GM21737 (cell line): ENCODE measurements around the gene CLDND1.
A peak's percentile ranks its signal among the peaks of the same experiment; 100 is the strongest.

ENCODE experiments used
- ATAC-seq: cut with Tn5 transposase; IDR thresholded peaks from one replicate; pipeline ENCODE4 v1.9.1; 2021; ENCODE audit warnings: mild to moderate bottlenecking, moderate library complexity; ENCODE audit not compliant: unreplicated experiment

Gene CLDND1

GRCh38 chr3:98521897-98522543 is 682 bp downstream of the CLDND1 start:
- peak; percentile 26 for ATAC-seq

DNA sequence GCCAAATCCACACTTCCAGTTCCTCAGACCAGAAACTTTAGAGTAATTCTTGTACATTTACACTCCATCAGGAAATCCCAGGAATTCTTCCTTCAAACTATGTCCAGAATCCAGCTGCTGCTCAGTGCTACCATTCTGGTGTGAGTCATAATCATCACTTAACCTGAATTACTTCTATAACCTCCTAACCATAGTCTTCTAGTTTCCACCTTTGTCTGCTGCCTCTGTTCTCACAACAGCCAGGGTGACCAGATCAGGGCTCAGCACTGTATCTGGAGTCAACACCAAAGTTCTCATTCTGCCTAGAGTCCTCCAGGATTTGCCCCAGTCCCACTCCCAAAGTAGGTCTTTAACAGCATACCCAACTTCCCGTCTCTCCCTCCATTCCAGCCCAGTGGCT is 3.4 kb downstream of the CLDND1 start:
- ATAC-seq: no peak

GRCh38 chr3:98518816-98519215 is 3.9 kb downstream of the CLDND1 start:
- no peak for ATAC-seq

DNA sequence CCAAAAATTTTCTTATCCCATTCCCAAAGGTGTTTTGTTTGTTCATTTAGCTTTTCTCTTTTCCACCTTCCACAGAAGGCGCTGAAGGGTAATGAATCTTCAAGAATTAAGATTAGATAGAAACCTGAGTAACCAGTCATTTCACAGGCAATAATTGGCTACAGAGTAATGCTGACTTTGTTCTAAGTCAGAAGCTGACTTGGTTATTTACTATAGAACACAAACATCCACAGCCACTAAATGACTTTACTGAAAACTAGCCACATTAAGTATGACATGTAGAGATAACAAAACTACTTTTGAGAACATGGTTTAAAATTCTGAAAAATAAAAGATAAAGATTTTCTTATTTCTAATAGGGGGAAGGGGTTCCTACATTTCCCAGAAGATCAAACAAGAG is 7.8 kb downstream of the CLDND1 start:
- no peak for ATAC-seq

GRCh38 chr3:98513736-98514135 is 9.0 kb downstream of the CLDND1 start:
- no peak for ATAC-seq

- ATAC-seq: no peak
Measured at GRCh38 chr3:98513091-98513511, 9.6 kb downstream of the CLDND1 start.

- no peak for ATAC-seq
Measured at GRCh38 chr3:98512576-98512975, 10.1 kb downstream of the CLDND1 start.

- no peak for ATAC-seq
Measured at GRCh38 chr3:98508582-98508981, 14.1 kb downstream of the CLDND1 start.

DNA sequence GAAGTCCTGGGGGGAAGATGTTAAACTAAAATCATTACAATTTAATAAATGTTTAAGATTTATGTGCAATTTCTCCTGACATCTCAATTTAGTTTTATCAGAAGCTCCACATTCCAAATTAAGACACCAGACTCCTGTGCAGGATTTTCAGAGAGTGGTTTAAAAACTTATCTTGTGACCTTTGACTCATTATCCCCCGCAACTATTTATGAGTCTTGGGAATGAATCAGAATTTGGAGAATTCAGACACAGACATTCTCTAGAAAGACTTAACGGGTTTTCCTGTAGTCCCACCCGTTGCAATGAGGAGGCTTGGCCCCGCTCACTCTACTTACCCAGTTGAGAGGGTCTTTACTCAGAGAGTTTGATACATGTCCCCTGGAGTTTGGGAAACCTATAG is 18.2 kb downstream of the CLDND1 start:
- no peak for ATAC-seq

DNA sequence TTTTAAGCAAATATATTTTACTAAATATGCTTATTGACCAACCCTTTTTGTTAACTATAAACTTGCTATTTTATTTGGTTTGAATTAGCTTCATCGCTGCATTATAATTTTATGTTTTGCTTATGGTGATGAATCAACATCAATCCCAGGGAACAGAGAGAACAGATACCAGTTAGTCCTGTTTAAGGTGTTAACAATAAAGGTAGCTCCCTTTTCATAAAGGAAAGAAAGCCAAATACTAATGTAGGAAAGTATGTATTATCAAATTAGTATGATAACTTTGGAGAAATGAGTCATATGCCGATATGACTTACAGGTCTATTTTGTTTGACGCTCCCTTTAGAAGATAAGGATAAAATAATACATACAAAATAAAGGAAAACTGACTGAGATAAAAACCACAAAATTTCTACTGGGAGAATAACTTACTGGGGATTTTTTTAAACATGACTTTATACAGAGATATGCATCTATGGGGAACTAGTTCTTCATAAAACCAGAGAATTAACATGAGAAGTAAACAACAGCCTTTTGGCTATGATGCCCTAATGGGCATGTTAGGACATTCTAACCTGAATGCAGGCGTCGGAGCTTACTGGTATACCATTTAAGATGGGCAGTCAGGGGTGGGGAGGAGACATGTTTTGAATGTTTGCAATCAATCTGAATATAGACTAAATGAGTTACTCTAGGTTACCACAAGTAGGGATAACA is 20.7 kb downstream of the CLDND1 start:
- no peak for ATAC-seq

- no peak for ATAC-seq
Measured at GRCh38 chr3:98501270-98501669, 21.4 kb downstream of the CLDND1 start.

- ATAC-seq: no peak
Measured at GRCh38 chr3:98500019-98500418, 22.7 kb downstream of the CLDND1 start.

- no peak for ATAC-seq
Measured at GRCh38 chr3:98497381-98497780, 25.3 kb downstream of the CLDND1 start, which contains the start of gene OR5K2. Gene OR5K2 (plus strand): TSS chr3:98497681. CDS start chr3:98497681, 0 bp downstream.

- no peak for ATAC-seq
Measured at GRCh38 chr3:98483626-98484025, 39.1 kb downstream of the CLDND1 start.

DNA sequence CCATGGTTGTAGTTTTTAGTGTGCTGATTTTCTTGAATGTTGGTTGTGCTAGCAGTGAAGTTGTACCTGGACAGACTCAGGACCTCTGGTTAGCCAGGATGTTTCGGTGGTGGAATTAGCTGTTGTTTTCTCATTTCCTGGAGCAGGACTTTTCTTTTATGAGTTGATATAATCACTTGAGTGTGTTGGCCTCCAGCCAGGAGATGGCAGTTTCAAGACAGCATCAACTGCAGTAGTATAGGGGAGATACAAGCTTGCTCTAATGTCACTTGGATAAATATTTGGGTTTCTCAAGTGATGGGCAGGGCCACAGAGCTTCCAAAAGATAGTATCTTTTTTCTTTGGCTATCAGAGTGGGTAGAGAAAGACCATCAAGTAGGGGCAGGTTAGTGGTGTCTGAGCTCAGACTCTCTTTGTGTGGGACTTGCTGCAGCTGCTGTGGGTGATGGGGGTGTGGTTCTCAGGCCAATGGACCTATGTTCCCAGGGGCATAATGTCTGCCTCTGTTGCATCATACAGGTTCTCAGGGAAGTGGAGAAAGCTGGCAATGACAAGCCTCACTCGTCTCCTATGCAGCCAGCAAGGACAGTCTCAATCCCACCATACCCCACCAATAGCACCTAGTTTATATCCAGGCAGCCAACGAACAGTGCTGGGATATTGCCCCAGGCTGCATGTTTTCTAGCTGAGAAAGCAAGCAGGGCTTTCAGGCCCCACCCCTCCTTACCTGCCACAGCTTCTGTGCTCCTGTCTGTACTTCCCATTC is 39.8 kb downstream of the CLDND1 start:
- no peak for ATAC-seq
